ENCODE results near the gene FAM78B.

DNA sequence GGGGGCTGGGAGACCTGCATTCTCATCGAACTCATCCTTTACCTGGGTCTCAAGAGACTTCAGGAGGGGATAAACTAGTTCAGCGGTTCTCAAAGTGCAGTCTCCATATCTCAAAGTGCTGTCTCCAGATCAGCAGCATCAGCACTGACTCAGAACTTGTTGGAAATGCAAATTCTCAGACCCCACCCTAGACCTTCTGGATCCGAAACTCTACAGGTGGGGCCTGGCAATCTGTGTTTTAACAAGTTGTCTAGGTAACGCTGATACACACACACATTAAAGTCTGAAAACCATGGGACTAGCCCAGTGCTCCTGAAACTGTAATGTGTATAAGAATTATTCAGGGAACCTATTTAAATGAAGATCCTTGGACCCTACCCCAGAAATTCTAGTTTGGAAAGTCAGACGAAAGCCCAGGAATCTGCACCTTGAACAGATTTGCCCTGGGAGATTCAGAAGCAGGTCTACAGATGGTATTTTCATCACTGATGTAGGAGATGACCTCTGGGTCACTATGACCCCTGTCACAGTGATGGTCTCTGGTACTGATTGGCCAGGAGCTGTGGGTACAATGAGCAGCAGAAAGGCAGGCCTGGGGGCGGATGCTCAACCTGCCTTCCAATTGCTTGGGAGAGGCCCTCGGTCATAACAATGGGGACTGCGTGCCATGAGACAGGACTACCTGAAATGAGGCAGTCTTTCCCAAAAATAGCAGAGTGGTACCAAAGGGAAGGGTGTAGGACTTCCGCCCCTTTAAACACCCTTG lies 127.2 kb downstream of the FAM78B start:
- TF ChIP-seq, protein P1, sequence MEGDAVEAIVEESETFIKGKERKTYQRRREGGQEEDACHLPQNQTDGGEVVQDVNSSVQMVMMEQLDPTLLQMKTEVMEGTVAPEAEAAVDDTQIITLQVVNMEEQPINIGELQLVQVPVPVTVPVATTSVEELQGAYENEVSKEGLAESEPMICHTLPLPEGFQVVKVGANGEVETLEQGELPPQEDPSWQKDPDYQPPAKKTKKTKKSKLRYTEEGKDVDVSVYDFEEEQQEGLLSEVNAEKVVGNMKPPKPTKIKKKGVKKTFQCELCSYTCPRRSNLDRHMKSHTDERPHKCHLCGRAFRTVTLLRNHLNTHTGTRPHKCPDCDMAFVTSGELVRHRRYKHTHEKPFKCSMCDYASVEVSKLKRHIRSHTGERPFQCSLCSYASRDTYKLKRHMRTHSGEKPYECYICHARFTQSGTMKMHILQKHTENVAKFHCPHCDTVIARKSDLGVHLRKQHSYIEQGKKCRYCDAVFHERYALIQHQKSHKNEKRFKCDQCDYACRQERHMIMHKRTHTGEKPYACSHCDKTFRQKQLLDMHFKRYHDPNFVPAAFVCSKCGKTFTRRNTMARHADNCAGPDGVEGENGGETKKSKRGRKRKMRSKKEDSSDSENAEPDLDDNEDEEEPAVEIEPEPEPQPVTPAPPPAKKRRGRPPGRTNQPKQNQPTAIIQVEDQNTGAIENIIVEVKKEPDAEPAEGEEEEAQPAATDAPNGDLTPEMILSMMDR (IDR thresholded peaks at IDR 0.05) = no peak
- TF ChIP-seq EP300 (IDR thresholded peaks at IDR 0.05) (no peak), POLR2A (IDR thresholded peaks at IDR 0.05) (no peak), POLR2AphosphoS5 (IDR thresholded peaks at IDR 0.05) (no peak)

All from stomach (tissue), 4 donors.